PC-9 (cell line): ENCODE results near the gene MRPS34. TPM values are rescaled to one million over a fixed set of nuclear protein-coding genes. Genes with fewer than 3 reads are reported as not detected.

Source experiments
- BruUV-seq: library from RNA; stranded (reverse); fragments of 400-500 nt; replicated peaks from 2 replicates; lab custom pipeline; 2021; lab: Mats Ljungman, UMichigan
- CTCF ChIA-PET: fragments of 300-600 bp; sonication (Branson Sonifier 250); formaldehyde crosslinking; loops from one replicate; lab custom pipeline; 2022; ENCODE audit warnings: antibody characterized with exemption; lab: Charles Lee
- POLR2A ChIA-PET: fragments of 300-600 bp; sonication (Branson Sonifier 250); formaldehyde crosslinking; loops from one replicate; lab custom pipeline; 2022; ENCODE audit warnings: antibody characterized with exemption; ENCODE audit not compliant: unreplicated experiment; lab: Charles Lee
- DNase-seq, 2 experiments: peaks; one replicate each; pipeline versions ENCODE4 v3.0.0 to v3.0.0-alpha.2; 2015 to 2022; ENCODE audit warnings: mixed read lengths in 1 of 2
- H2AFZ ChIP-seq: fragments of 200-600 bp; sonication (generic); 2 replicates; pipeline ENCODE4 v1.8.1; 2017; ENCODE audit warnings: antibody characterized with exemption
- H3F3A ChIP-seq: fragments of 200-600 bp; sonication (generic); 2 replicates; pipeline ENCODE4 v1.8.1; 2017; ENCODE audit warnings: antibody characterized with exemption, mild to moderate bottlenecking, low read depth; ENCODE audit not compliant: insufficient read depth
- H3K27ac ChIP-seq: fragments of 200-600 bp; sonication (generic); 2 replicates; pipeline ENCODE4 v1.6.1; 2016; ENCODE audit warnings: mixed run types
- H3K27me3 ChIP-seq: fragments of 200-600 bp; sonication (generic); 2 replicates; pipeline ENCODE4 v1.6.1; 2016; ENCODE audit warnings: low read depth, mixed run types; ENCODE audit not compliant: insufficient read depth
- H3K36me3 ChIP-seq: fragments of 200-600 bp; sonication (generic); 2 replicates; pipeline ENCODE4 v1.6.1; 2016; ENCODE audit warnings: low read depth, mixed run types
- H3K4me1 ChIP-seq: fragments of 200-600 bp; sonication (generic); replicated peaks from 2 replicates; pipeline ENCODE4 v1.6.1; 2016; ENCODE audit warnings: mixed run types; ENCODE audit not compliant: insufficient read depth
- H3K4me2 ChIP-seq: fragments of 200-600 bp; sonication (generic); 2 replicates; pipeline ENCODE4 v1.6.1; 2017; ENCODE audit warnings: mixed run types
- H3K4me3 ChIP-seq: fragments of 200-600 bp; sonication (generic); 2 replicates; pipeline ENCODE4 v1.6.1; 2016; ENCODE audit warnings: mixed run types
- H3K79me2 ChIP-seq: fragments of 200-600 bp; sonication (generic); 2 replicates; pipeline ENCODE4 v1.6.1; 2017; ENCODE audit warnings: low read depth, mixed run types
- H3K9me2 ChIP-seq: fragments of 200-600 bp; sonication (generic); 2 replicates; pipeline ENCODE4 v1.8.1; 2017; ENCODE audit warnings: mild to moderate bottlenecking; ENCODE audit not compliant: insufficient read depth
- H3K9me3 ChIP-seq: fragments of 200-600 bp; sonication (generic); 2 replicates; pipeline ENCODE4 v1.8.1; 2016; ENCODE audit warnings: low read depth; ENCODE audit not compliant: insufficient read depth
- H4K20me1 ChIP-seq: fragments of 200-600 bp; sonication (generic); 2 replicates; pipeline ENCODE4 v1.8.1; 2017; ENCODE audit not compliant: insufficient read depth
- CTCF ChIP-seq: fragments of 200-600 bp; sonication (generic); conservative IDR thresholded peaks from 2 replicates; pipeline ENCODE4 v1.6.1; 2017; ENCODE audit warnings: mixed run types, antibody characterized with exemption, mild to moderate bottlenecking, moderate library complexity
- EZH2 ChIP-seq: fragments of 200-600 bp; sonication (generic); IDR thresholded peaks from 2 replicates; pipeline ENCODE4 v1.8.0; 2017; ENCODE audit warnings: antibody characterized with exemption, low read depth
- intact Hi-C: fragments of 100-400 bp; cut with micrococcal nuclease; formaldehyde crosslinking; loops from one replicate; pipeline ENCODE4 v1.10.0; 2022; ENCODE audit not compliant: unreplicated experiment
- total RNA-seq: library from RNA; stranded (reverse); gene quantifications from 2 replicates; pipeline ENCODE4 v1.2.3, GENCODE V29; 2021

The MRPS34 gene
- total RNA-seq, 1 experiment from 2014 or later = 201 TPM

DNA sequence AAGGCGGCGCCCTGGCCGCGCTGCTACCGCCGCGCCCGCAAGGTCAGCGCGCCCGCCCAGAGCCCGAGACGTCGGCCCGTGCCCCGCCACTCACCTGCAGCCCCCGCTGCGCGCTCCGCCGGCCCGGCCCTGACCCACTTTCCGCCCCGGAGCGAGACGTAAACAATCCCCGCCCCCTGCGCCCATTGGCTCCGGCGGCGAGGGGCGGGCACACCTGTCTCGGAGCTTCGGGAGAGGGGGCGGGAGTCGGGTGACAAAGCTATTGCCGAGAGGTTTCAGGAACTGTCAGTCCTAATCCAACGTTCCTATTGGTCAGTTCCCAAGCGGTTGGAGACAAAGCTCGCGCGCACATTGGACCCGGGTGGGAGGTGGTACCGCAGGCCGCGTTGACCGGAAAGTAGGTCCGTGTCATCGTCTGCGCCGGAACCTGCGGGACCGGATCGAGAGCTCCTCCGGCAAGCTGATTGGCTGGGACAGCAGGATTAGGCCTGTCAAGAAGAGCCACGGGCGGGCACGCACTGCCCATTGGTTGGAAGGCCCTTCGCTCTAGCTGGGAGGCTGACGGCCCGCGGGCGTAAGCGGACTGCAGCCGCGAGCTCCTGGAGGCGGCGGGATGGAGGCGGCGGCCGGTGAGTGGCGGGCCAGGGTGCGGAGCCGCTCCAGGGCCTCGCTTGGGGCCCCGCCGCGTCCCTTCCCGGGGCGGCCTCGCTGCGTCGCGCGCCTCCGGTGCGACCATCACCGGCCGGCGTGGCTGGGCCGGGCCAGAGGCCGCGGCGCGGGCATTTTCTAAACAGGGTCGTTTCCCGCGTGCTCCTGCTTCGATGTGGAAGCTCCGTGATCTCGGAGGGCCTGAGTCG lies 9.7 kb upstream of the MRPS34 start, which contains the start of the genes NUBP2 and SPSB3:
NUBP2 (plus strand) TSS at position 553 of the 857 bp plus-strand sequence; CDS start at position 614, 61 bp downstream.
SPSB3 (minus strand) TSS at position 164 of the 857 bp plus-strand sequence. CDS start 1,088 bp downstream, outside the sequence.
- no peaks in the 10 kb centered on the region for H3K9me2 ChIP-seq
- TF ChIP-seq EZH2 = no peak
- no peak for TF ChIP-seq CTCF
- H3K27ac ChIP-seq = peak within 1 kb of the TSS; percentile 50; the same call in 1 of the 2 replicates
- peak within 1 kb of the TSS; percentile 79 for H2AFZ ChIP-seq
- H3K4me3 ChIP-seq = peak within 1 kb of the TSS; percentile 93
- BruUV-seq = no TSS peak
- no peaks in the 10 kb centered on the region for H3K9me3 ChIP-seq
- peaks cover 23% of the 10 kb centered on the region; the same call in 1 of the 2 replicates for H3F3A ChIP-seq
- ChIA-PET CTCF (interaction anchor here (0.6 to 1.6 kb wide), 3 partner anchors 9 to 358 kb away, joined by 6 to 9 read pairs (median 6); partner anchors contain the start of gene MAPK8IP3), POLR2A (interaction anchor here (0.5 to 1.1 kb wide), 12 partner anchors 9 to 1104 kb away, joined by 3 to 11 read pairs (median 4); partner anchors contain the start of genes CEMP1 and MAPK8IP3)
- H3K79me2 ChIP-seq = peaks cover 55% of the 10 kb centered on the region
- 0 out of 2 replicates have a peak, but pooled peaks cover 7% of the 10 kb centered on the region for H3K36me3 ChIP-seq
- peaks cover 15% of the 10 kb centered on the region for H3K4me1 ChIP-seq
- intact Hi-C loops = loop anchor here (5.0 kb wide), 2 partner anchors 160 to 370 kb away; partner anchors contain the start of gene MSRB1
- peak within 1 kb of the TSS; percentile 91 for H3K4me2 ChIP-seq
- H4K20me1 ChIP-seq = peaks cover 43% of the 10 kb centered on the region
- H3K27me3 ChIP-seq = no peaks in the 10 kb centered on the region
- DNase-seq = peak; percentile 99 to 100

DNA sequence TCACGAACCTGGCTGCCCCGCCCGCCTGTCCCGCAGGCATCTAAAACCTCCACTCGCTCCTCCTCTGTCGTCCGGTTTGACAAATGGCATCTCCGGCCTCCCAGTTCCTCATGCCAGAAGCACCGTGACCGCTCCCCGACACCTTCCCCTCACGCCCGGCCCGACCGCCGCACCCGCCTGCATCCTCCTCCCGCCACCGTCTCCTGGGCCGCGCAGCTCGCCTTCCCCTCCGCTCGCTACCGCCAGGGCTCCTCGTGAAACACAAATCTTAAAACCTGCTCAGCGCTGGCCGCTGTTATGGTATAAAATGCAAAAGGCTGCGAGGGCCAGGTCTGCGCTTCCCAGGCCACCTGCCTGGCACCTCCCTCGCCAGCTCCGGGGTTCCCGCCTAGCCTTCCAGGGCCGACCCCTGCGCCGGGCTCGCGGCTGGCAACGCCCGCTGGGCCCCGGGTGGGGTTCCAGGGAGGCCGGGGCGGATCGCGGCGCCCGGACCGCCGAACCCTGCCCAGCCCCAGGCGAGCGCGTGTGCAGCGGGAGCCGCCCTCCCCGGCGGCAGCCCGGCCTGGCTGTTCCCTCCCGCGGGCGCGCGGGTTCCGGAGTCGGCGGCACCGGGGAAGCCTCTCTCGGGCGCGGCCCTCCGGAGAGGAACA lies 8.9 kb upstream of the MRPS34 start:
- Histone ChIP-seq H3K9me2 (no peaks in the 10 kb centered on the region), H3F3A (peaks cover 26% of the 10 kb centered on the region), H3K36me3 (0 out of 2 replicates have a peak, but pooled peaks cover 8% of the 10 kb centered on the region), H3K4me1 (peaks cover 15% of the 10 kb centered on the region), H3K9me3 (no peaks in the 10 kb centered on the region), H3K4me3 (peak overlapping the region; percentile 93), H3K27ac (peak overlapping the region; percentile 50; the same call in 1 of the 2 replicates), H3K79me2 (peaks cover 55% of the 10 kb centered on the region), H4K20me1 (peaks cover 48% of the 10 kb centered on the region), H2AFZ (peak overlapping the region; percentile 22; the same call in 1 of the 2 replicates), H3K4me2 (peak overlapping the region; percentile 91), H3K27me3 (no peaks in the 10 kb centered on the region)
- intact Hi-C loops = loop anchor here (5.0 kb wide), 2 partner anchors 160 to 370 kb away; partner anchors contain the start of gene MSRB1
- CTCF ChIA-PET = interaction anchor here (1.3 to 1.6 kb wide), 2 partner anchors 8 to 76 kb away, joined by 6 to 9 read pairs; partner anchors contain the start of gene MAPK8IP3
- DNase-seq = peak; percentile 55 to 65
- TF ChIP-seq EZH2 (no peak), CTCF (no peak)
- POLR2A ChIA-PET = interaction anchor here (0.5 to 1.1 kb wide), 6 partner anchors 8 to 485 kb away, joined by 3 to 11 read pairs (median 8); partner anchors contain the start of gene MAPK8IP3
- no TSS peak for BruUV-seq
